GM18861 (cell line): ENCODE results near the gene GMDS.
"Not testable (repeated sequence)": the region's sequence is repeated elsewhere in the genome, so short reads cannot be mapped to it uniquely, and the experiment has no call there.

Source experiments
- ATAC-seq: cut with Tn5 transposase; IDR thresholded peaks from one replicate; pipeline ENCODE4 v1.9.1; 2021; ENCODE audit not compliant: unreplicated experiment

GMDS gene

DNA sequence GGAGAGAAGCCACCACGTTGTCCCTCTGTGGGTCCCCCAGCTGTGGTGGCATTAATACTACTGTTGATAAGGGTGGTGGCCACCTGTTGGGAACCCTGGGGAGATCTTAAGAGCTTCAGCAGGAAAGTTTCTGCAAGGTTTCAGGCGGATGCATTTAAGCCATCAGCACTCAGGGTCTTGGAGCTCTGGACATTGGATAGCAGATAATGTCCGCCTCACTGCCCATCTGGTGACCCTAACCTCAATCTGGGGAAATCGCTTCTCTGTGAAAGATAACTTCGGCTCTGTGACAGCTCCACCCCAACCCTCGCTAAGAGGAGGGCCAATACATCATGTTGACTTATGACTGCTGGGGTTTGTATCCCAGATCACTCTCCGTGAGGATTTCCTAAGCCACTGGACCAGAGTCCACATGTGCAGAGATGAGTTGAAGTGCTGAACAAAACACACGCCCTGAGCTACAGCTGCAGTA is 542.8 kb downstream of the GMDS start:
- no peak for ATAC-seq

GRCh38 chr6:1701668-1702353 is 543.6 kb downstream of the GMDS start:
- no peak for ATAC-seq

DNA sequence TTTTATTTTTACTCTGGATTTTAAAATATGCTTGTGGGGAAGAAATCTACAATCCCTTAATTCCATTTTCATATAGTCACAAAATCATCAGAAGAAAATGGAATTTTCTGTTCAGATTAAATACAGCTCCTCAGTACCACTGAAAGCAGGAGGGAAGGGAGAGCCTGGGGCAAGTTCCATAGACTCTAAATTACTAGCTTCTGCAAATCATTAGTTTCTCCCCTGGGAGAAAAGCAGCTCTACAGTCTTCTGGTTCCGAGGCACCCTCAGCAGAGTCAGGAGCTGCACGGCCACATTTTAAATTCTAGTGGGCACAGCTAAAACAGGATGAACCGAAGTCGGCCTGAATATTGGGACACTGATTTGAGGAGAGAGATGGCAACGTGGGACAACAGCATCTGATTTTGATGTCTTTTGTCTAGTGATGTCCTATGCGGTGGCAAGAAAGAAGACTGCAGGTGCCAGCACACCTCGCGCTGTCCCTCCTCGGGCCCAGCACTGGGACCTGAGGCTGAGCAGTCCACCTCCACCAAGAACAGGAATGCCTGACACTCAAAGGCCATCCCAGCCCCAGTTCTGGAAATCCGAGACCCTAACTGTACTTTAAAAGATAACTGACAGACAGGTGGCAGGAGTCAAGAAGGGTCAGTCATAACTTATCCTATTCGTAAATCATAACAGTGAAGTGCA is 545.0 kb downstream of the GMDS start:
- ATAC-seq = no peak

DNA sequence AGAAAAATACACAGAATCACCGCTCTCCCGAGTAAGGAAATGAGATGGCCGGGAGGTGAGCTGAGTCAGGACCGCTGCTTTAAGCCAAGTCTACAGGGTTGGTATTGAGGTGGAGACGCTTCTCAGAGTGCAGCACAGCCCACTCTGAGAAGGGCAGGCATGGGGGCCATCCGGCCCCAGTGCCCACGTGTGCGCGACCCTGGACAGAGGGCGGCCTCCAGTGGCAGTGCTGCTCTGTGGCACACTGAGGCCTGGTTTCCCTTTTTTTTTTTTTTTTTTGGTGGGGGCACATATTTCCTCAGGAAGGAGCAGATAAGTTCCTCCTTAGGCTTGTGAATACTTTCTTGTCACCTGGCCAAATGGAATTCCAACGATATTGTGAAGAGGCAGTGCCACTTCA is 546.9 kb downstream of the GMDS start:
- ATAC-seq = no peak

GRCh38 chr6:1697688-1698351 is 547.6 kb downstream of the GMDS start:
- no peak for ATAC-seq

- no peak for ATAC-seq
These were observed 548.9 kb downstream of the GMDS start for GRCh38 chr6:1696463-1696850.

- no peak for ATAC-seq
These were observed 549.6 kb downstream of the GMDS start for GRCh38 chr6:1695546-1696462.

GRCh38 chr6:1691828-1692227 is 553.6 kb downstream of the GMDS start:
- ATAC-seq = not testable (repeated sequence)

DNA sequence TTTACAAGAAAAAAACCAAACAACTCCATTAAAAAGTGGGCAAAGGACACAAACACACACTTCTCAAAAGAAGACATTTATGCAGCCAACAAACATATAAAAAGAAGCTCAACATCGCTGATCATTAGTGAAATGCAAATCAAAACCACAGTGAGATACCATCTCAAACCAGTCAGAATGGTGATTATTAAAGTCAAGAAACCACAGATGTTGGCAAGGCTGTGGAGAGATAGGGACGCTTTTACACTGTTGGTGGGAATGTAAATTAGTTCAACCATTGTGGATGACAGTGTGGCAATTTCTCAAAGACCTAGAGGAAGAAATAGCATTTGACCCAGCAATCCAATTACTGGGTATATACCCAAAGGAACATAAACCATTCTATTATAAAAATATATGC is 554.7 kb downstream of the GMDS start:
- not testable (repeated sequence) for ATAC-seq

DNA sequence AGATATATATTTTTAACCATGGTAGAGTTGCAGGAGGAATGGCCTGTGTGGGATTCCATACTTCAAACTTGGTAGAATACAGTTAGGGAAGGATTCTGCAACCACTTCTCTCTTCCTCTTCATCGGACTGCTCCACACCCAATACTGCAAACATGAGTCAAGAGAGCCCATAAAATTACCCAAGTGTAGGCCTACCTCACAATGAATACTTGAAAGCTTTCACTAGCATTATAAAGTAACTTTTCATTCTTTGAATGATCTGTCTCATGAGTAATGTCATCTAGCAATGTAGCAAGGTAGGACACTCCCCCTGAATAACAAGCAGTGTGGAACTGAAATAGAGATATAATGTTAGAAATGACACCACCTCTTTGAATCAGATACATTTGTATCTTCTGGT is 556.3 kb downstream of the GMDS start:
- ATAC-seq = no peak

GRCh38 chr6:1688396-1688795 is 557.0 kb downstream of the GMDS start:
- no peak for ATAC-seq

- no peak for ATAC-seq
These were observed 558.0 kb downstream of the GMDS start for GRCh38 chr6:1687402-1687801.

DNA sequence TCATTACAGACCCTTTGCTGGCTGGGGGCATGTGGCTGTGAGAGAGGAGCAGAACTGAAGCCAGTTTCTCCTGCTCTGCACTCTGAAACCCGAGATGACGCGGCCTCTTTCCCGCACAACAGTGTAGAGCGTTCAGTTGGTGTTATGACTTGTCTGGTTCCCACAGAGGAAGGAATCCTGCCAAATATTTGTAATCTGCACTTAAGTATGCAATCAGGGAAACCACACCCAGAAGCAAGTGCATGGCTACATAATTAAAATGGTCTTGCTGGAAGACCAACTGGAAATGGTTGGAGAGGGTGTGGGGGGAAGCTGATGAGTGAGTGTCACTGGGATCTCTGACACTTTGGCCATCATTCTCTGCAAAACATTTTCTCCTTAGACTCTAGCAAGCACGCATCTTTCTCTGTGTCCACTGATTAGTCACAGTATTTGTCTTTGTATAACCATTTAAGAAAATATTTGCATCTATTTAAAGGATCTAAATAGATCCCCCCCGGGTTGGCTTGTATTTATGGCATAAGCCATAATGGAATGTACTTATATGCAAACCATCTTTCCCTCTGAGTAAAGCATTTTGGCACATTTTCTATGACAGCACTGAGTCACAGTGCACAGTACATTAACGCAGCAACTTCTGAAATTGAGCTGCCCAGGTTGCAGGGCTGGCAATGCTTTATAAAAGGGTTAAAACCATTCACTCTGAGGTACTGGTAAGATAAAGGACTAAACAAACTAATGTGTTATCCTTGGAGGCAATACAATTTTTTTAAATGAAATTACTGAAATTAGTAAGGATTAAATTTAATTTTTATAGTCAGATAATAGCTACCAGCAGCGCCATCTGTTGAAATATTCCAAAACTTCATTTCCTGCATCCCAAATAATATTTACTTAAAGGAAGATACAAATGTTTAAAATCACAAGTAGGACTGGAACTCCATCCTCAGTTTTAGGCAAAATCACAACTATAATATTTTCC is 559.0 kb downstream of the GMDS start:
- no peak for ATAC-seq

DNA sequence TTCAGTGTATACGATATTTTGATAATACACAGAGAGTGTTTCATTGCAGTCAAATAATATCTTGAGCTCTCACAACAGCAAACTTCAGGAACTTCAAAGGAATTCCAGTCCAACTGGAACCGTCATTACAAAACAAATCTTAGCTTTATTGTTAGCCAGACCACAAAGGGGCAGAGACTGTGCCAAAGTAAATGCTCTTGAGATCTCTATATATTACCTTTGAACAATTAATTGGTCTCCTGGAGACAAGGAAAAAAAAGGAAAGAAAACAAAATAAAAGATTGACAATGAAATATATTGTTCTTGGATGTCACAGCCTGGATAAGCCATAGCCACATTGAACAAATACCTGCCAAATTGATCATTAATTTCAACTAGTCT is 565.7 kb downstream of the GMDS start:
- no peak for ATAC-seq

GRCh38 chr6:1679031-1679687 is 566.2 kb downstream of the GMDS start:
- ATAC-seq = no peak

DNA sequence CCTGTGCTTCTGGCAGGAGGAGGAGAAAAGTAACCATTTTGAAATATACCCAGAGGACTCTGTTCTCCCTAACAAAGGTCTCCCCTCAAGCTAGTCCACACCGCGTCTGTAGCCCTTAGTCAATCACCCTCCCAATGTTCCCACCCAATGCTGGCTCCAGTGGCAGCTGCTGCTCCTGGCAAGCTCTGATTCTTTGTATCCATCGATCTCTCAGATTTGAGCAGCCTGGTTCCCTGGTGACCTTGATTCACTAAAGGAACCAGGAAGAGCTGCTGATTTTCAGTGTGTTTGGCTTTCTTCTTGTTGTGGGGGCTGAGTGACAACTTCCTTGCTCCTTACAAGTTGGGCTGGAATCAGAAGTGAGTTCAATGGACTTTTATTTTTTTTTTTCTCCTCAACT is 567.2 kb downstream of the GMDS start:
- no peak for ATAC-seq

DNA sequence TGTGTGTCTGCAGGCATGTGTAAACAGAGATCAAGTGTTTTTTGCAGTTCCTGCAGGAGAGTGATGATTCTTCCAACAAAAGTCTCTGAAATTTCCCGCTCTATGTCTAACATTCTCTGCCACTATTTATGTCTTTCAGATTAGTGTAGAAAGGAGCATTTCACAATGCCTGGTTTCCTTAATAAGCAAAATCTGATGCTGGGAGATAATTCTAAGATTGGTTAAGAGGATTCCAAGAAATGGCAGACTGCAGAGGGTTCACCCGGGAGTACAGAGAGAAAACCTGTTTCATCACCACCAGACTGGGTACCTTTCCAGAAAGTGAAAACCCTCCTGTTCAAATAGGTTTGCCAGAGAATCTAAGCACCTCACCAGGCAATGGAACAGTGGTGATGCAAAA is 573.0 kb downstream of the GMDS start:
- ATAC-seq = no peak

- no peak for ATAC-seq
These were observed 574.5 kb downstream of the GMDS start for GRCh38 chr6:1670711-1671462.

GRCh38 chr6:1669996-1670395 is 575.4 kb downstream of the GMDS start:
- ATAC-seq = no peak
